PFSK-1 (cell line): Measurements from ENCODE around the gene RNF19B.

Experiments used
- FOXP2 ChIP-seq: optimal IDR thresholded peaks from 2 replicates; pipeline ENCODE3; 2011; ENCODE audit warnings: borderline replicate concordance, control low read depth, inconsistent platforms; ENCODE audit not compliant: insufficient read depth; ENCODE audit errors: extremely low read length, extremely low read depth
- POLR2AphosphoS5 ChIP-seq: IDR thresholded peaks from 2 replicates; pipeline ENCODE4 v1.6.1; 2012; ENCODE audit warnings: low read depth, mild to moderate bottlenecking, control low read depth, low read length, moderate library complexity
- SIN3A ChIP-seq: IDR thresholded peaks from 2 replicates; pipeline ENCODE4 v1.6.1; 2012; ENCODE audit warnings: mild to moderate bottlenecking, low read length, moderate library complexity, borderline replicate concordance; ENCODE audit not compliant: insufficient read depth
- TAF1 ChIP-seq: IDR thresholded peaks from 2 replicates; pipeline ENCODE4 v1.6.1; 2012; ENCODE audit warnings: low read length, control low read depth, borderline replicate concordance; ENCODE audit not compliant: insufficient read depth
- TF ChIP-seq, protein P1 (sequence below), 2 experiments: IDR thresholded peaks; 2 replicates each; pipeline versions ENCODE4 v1.6.1 to v1.8.0; 2011 to 2012; ENCODE audit warnings: low read depth in 2 of 2, low read length in 2 of 2, control low read depth in 1 of 2, inconsistent platforms in 1 of 2, mild to moderate bottlenecking in 1 of 2, moderate library complexity in 1 of 2; ENCODE audit not compliant: insufficient read depth in 1 of 2

The RNF19B gene

DNA sequence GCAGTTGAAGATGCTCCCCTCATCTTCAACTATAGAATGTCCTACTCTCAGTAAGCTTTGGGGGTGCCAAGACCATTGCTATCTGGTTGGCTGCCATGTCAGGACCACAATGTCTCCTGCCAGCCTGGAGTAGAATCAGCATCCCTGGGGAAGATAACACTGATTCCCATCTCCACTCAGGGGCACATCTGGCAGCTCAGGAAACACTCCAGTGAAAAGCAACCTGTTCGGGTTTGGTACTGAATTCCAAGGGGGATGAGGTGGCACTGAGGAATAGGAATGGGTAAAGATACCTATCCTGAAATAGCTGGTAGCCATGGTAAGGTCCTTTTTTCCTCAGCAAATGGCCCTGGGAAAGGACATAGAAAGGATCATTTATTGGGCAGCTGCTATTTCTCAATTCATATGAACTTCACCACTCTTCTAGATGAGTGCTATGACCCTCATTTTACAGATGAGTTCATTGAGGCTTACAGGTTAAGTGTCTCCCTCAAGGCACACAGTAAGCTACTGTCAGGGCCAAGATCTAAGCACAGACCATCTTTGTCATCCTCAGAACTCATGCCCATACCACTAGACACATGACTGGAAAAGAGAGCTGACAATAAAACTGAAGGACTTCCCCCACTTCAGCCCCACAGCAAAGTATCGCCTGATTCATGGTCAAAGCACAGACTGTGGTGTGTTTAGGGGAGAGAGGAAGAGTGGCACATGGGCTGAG lies 40.7 kb upstream of the RNF19B start:
- TF ChIP-seq FOXP2 (no peak), SIN3A (no peak), POLR2AphosphoS5 (0 out of 2 replicates have a peak, but pooled peaks have one; percentile 11), TAF1 (no peak)
- TF ChIP-seq, protein P1, sequence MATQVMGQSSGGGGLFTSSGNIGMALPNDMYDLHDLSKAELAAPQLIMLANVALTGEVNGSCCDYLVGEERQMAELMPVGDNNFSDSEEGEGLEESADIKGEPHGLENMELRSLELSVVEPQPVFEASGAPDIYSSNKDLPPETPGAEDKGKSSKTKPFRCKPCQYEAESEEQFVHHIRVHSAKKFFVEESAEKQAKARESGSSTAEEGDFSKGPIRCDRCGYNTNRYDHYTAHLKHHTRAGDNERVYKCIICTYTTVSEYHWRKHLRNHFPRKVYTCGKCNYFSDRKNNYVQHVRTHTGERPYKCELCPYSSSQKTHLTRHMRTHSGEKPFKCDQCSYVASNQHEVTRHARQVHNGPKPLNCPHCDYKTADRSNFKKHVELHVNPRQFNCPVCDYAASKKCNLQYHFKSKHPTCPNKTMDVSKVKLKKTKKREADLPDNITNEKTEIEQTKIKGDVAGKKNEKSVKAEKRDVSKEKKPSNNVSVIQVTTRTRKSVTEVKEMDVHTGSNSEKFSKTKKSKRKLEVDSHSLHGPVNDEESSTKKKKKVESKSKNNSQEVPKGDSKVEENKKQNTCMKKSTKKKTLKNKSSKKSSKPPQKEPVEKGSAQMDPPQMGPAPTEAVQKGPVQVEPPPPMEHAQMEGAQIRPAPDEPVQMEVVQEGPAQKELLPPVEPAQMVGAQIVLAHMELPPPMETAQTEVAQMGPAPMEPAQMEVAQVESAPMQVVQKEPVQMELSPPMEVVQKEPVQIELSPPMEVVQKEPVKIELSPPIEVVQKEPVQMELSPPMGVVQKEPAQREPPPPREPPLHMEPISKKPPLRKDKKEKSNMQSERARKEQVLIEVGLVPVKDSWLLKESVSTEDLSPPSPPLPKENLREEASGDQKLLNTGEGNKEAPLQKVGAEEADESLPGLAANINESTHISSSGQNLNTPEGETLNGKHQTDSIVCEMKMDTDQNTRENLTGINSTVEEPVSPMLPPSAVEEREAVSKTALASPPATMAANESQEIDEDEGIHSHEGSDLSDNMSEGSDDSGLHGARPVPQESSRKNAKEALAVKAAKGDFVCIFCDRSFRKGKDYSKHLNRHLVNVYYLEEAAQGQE (IDR thresholded peaks at IDR 0.05; ENCODE audit: insufficient read depth in 1 of 2, low read depth in 2 of 2, low read length in 2 of 2) = no peak

DNA sequence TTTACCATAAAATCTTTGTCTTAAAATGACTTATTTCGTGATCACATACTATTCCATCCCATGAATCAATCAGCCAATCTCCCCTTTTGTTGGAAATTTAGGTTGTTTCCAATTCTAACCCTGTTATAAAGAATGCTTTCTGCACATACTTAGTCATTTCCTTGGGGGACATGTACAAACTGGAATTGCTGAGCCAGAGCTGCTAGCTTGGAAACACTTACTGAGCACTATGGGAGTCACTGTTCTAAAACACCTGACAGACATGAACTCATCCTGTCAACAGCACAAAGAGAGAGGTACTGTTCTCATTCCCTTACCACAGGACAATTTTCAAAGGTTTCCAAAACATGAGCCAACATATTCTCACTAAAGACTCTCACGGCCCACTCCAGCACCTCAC lies 40.0 kb upstream of the RNF19B start:
- TF ChIP-seq FOXP2 = no peak
- 0 out of 2 replicates have a peak, but pooled peaks have one; percentile 2 for TF ChIP-seq POLR2AphosphoS5

DNA sequence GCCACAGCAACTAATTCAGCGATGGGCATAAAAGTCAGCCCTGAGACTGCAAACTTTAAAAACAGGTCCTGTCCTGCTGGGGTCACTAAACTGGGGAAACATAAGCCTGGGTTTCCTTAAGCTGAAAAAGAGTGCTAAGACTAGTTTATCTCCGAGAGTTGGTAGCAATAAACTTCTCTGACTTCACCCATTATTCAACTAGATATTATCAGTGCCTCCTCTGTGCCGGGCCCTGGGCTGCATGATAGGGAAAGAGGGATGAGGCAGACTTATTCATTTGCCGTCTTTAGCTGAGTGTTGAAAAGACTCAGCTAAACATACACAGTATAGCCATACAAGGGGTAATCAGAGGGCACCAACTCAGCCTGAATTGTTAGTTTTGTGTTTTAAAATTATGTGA lies 39.0 kb upstream of the RNF19B start:
- TF ChIP-seq, protein P1 (IDR thresholded peaks at IDR 0.05; ENCODE audit: insufficient read depth in 1 of 2, low read depth in 2 of 2, low read length in 2 of 2) = no peak
- TF ChIP-seq POLR2AphosphoS5 (no peak), TAF1 (no peak), SIN3A (no peak), FOXP2 (no peak)

DNA sequence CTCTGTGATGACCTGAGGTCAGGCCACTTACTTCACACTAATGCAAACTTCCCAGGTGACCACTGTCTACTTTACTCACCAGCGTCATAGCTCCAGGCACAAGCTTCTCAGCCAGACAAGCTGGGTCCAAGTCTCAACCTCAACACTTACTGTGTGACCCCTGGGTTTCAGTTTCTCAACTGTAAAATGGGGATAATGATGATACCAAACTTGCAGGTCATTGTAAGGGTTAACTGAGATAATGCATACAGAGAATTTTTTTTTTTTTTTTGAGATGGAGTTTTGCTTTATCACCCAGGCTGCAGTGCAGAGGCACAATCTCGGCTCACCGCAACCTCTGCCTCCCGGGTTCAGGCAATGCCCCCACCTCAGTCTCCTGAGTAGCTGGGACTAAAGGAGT lies 37.4 kb upstream of the RNF19B start:
- no peak for TF ChIP-seq POLR2AphosphoS5

DNA sequence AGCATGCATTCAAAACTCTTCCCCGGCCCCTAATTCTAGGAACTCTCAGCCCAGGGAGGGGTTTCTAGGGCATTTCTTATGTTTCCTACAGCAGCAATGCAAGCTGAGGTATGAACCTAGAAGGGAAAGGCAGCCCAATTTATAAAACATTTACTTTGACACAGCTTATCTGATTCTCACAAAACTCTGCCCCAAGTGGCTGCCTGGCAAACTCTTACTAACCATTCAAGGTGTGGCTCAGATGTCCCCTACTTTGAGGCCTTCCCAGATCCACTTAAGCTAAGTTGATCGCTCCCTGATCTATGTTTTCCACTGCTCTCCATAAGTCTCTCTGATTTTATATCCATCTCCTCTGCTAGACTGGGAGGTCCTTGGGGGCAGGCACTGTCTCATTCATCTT lies 36.7 kb upstream of the RNF19B start:
- TF ChIP-seq TAF1 = no peak
- TF ChIP-seq POLR2AphosphoS5 = no peak
- TF ChIP-seq SIN3A = no peak
- TF ChIP-seq, protein P1 (IDR thresholded peaks at IDR 0.05; ENCODE audit: insufficient read depth in 1 of 2, low read depth in 2 of 2, low read length in 2 of 2) = no peak
- TF ChIP-seq FOXP2 = no peak

DNA sequence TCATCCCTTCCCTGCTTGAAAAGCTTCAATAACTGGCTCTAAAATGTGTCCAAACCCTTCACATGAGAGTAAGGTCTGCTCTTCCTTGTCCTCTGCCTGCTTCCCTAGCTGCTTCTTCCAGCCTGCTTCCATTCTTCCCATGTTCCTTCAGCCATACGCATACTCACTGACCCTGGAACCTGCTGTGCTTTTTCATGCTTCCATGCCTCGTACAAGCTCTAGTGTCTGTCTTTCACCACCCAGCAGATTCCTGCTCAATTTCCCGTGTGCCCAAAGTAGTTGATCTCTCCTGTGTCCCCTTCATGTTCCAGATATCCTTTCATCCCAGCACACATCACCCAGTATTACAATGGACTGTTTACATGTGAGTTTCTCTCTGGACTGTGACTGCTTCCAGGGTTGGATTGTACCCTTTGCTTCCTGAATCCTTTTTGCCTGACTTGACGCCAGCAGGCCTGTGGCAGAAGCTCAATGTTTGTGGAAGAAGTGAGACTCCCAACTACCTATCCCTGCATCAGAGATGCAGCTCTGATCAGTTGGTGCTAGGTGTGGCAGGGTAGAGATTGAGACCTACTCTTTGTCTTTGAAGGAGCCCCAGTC lies 35.9 kb upstream of the RNF19B start:
- TF ChIP-seq, protein P1 (IDR thresholded peaks at IDR 0.05; ENCODE audit: insufficient read depth in 1 of 2, low read depth in 2 of 2, low read length in 2 of 2) = no peak
- no peak for TF ChIP-seq SIN3A
- no peak for TF ChIP-seq POLR2AphosphoS5
- TF ChIP-seq TAF1 = no peak
- no peak for TF ChIP-seq FOXP2
